ENCODE data around the gene GSN. TPM values are rescaled to one million over a fixed set of nuclear protein-coding genes. Genes with fewer than 3 reads are reported as not detected.

The GSN gene
- total and polyA plus RNA-seq, 10 of the 15 experiments (the other 5 are each of a cell fraction or from before 2014, with no cell fraction given): 0.66 to 9.2 (median 6.2) TPM

GRCh38 chr9:121305269-121305994, 37.5 kb downstream of the GSN start (continued):
- no peak for TF ChIP-seq USF2 (IDR thresholded peaks at IDR 0.05; ENCODE audit: borderline replicate concordance, low read depth, low read length)
- no peak for TF ChIP-seq ZNF24 (IDR thresholded peaks at IDR 0.05)
- no peak for TF ChIP-seq GABPA (IDR thresholded peaks at IDR 0.05; ENCODE audit: low read depth)
- no peak for TF ChIP-seq CREM (IDR thresholded peaks at IDR 0.05; ENCODE audit: low read depth)
- no peak for TF ChIP-seq RB1 (IDR thresholded peaks at IDR 0.05; ENCODE audit: borderline replicate concordance)
- TF ChIP-seq NFIC (IDR thresholded peaks at IDR 0.05; ENCODE audit: low read depth, low read length): no peak
- no peak for TF ChIP-seq RCOR1 (conservative IDR thresholded peaks at IDR 0.05; ENCODE audit: low read depth, low read length)
- no peak for TF ChIP-seq MTA3 (IDR thresholded peaks at IDR 0.05; ENCODE audit: borderline replicate concordance, low read length)

- Histone ChIP-seq H3K27ac (ENCODE audit: control insufficient read depth, insufficient read depth) (no peak overlapping the region), H4K20me1 (ENCODE audit: control insufficient read depth, insufficient read depth) (no peaks in the 10 kb centered on the region), H2AFZ (ENCODE audit: control insufficient read depth, low read depth, low read length) (no peak overlapping the region), H3K79me2 (ENCODE audit: control insufficient read depth, insufficient read depth, low read length) (no peaks in the 10 kb centered on the region), H3K27me3 (replicated peaks in 1 of 2; ENCODE audit: control insufficient read depth in 2 of 2, insufficient read depth in 2 of 2, low read length in 1 of 2) (no peaks in the 10 kb centered on the region), H3K4me2 (ENCODE audit: control insufficient read depth, insufficient read depth) (no peak overlapping the region), H3K9me3 (replicated peaks; ENCODE audit: control insufficient read depth, insufficient read depth, low read length) (no peaks in the 10 kb centered on the region), H3K4me3 (no peak overlapping the region), H3K9ac (ENCODE audit: control insufficient read depth, insufficient read depth, low read length) (no peak overlapping the region), H3K4me1 (ENCODE audit: control insufficient read depth, insufficient read depth, low read length) (no peaks in the 10 kb centered on the region), H3K36me3 (ENCODE audit: control insufficient read depth in 2 of 2, insufficient read depth in 2 of 2, low read length in 1 of 2) (no peaks in the 10 kb centered on the region)
- ChIA-PET CTCF (interaction anchor here (0.7 to 1.4 kb wide), 3 partner anchors 13 to 92 kb away, joined by 3 to 4 read pairs (median 4); no protein-coding TSS in a partner anchor), POLR2A (no interaction called here), RAD21 (ENCODE audit: unreplicated experiment) (no interaction called here), SMC1A (ENCODE audit: uncharacterized antibody, unreplicated experiment) (no interaction called here)
- TF ChIP-seq, protein P1, sequence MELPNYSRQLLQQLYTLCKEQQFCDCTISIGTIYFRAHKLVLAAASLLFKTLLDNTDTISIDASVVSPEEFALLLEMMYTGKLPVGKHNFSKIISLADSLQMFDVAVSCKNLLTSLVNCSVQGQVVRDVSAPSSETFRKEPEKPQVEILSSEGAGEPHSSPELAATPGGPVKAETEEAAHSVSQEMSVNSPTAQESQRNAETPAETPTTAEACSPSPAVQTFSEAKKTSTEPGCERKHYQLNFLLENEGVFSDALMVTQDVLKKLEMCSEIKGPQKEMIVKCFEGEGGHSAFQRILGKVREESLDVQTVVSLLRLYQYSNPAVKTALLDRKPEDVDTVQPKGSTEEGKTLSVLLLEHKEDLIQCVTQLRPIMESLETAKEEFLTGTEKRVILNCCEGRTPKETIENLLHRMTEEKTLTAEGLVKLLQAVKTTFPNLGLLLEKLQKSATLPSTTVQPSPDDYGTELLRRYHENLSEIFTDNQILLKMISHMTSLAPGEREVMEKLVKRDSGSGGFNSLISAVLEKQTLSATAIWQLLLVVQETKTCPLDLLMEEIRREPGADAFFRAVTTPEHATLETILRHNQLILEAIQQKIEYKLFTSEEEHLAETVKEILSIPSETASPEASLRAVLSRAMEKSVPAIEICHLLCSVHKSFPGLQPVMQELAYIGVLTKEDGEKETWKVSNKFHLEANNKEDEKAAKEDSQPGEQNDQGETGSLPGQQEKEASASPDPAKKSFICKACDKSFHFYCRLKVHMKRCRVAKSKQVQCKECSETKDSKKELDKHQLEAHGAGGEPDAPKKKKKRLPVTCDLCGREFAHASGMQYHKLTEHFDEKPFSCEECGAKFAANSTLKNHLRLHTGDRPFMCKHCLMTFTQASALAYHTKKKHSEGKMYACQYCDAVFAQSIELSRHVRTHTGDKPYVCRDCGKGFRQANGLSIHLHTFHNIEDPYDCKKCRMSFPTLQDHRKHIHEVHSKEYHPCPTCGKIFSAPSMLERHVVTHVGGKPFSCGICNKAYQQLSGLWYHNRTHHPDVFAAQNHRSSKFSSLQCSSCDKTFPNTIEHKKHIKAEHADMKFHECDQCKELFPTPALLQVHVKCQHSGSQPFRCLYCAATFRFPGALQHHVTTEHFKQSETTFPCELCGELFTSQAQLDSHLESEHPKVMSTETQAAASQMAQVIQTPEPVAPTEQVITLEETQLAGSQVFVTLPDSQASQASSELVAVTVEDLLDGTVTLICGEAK (IDR thresholded peaks at IDR 0.05; ENCODE audit: borderline replicate concordance): no peak
- no peak for TF ChIP-seq MYC (IDR thresholded peaks at IDR 0.05; ENCODE audit: insufficient read depth, insufficient read length, insufficient replicate concordance, low read length, severe bottlenecking)
- TF ChIP-seq HCFC1 (IDR thresholded peaks at IDR 0.05; ENCODE audit: low read length): no peak
- TF ChIP-seq CEBPB (IDR thresholded peaks at IDR 0.05; ENCODE audit: borderline replicate concordance in 1 of 2, low read depth in 2 of 2, low read length in 2 of 2): no peak
- TF ChIP-seq, protein P2, sequence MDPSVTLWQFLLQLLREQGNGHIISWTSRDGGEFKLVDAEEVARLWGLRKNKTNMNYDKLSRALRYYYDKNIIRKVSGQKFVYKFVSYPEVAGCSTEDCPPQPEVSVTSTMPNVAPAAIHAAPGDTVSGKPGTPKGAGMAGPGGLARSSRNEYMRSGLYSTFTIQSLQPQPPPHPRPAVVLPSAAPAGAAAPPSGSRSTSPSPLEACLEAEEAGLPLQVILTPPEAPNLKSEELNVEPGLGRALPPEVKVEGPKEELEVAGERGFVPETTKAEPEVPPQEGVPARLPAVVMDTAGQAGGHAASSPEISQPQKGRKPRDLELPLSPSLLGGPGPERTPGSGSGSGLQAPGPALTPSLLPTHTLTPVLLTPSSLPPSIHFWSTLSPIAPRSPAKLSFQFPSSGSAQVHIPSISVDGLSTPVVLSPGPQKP (IDR thresholded peaks at IDR 0.05; ENCODE audit: low read depth, low read length): no peak
- no peak for TF ChIP-seq CREM (IDR thresholded peaks at IDR 0.05; ENCODE audit: low read depth)
- WGBS (ENCODE audit: insufficient coverage, insufficient replicate concordance, low lambda C conversion rate, missing lambda C conversion rate): 14% methylated on average over 2 of the region's 2 CpGs
- DNase-seq (ENCODE audit: low read depth, low spot score) (no peak), FAIRE-seq (no peak), ATAC-seq (no peak)
- in situ Hi-C loops (cut with MboI): no loop called here
- intact Hi-C loops (cut with micrococcal nuclease; ENCODE audit: unreplicated experiment): no loop called here
- no TSS peak for BruUV-seq (replicated peaks)
Observed at GRCh38 chr9:121307976-121308375, 40.0 kb downstream of the GSN start.
